Right lobe of liver (tissue), 6 donors: ENCODE data around the gene CATSPER3. TPM values are rescaled to one million over a fixed set of nuclear protein-coding genes. Genes with fewer than 3 reads are reported as not detected.

Source experiments
- ATAC-seq, 4 donors: fragments of 200-7000 bp; cut with Tn5 transposase; one replicate each; pipeline ENCODE4 v1.9.1; 2020; ENCODE audit warnings: mild to moderate bottlenecking in 4 of 4, moderate library complexity in 4 of 4
- DNase-seq, 3 donors: peaks; one replicate each; pipeline ENCODE4 v3.0.0-alpha.2; 2020
- H3K27ac ChIP-seq, 3 donors: fragments of 200-600 bp; one replicate each; pipeline ENCODE4 v1.8.0; 2022
- H3K27me3 ChIP-seq, 2 donors: fragments of 200-600 bp; one replicate each; pipeline ENCODE4 v1.8.0; 2022
- H3K36me3 ChIP-seq, 4 donors: fragments of 200-600 bp; sonication (generic) in 1 of 4; one replicate each; pipeline versions ENCODE4 v1.5.1 to v1.8.0; 2017 to 2022; ENCODE audit warnings: control low read depth in 1 of 4
- H3K4me1 ChIP-seq, 4 donors: fragments of 200-600 bp; sonication (generic) in 1 of 4; one replicate each; pipeline versions ENCODE4 v1.5.1 to v1.8.0; 2017 to 2022; ENCODE audit warnings: control low read depth in 1 of 4
- H3K4me3 ChIP-seq, 3 donors: fragments of 200-600 bp; one replicate each; pipeline ENCODE4 v1.8.0; 2022
- H3K9me3 ChIP-seq, 4 donors: fragments of 200-600 bp; sonication (generic) in 1 of 4; one replicate each; pipeline versions ENCODE4 v1.5.1 to v1.8.0; 2017 to 2022; ENCODE audit warnings: control low read depth in 1 of 4
- POLR2A ChIP-seq: fragments of 450-650 bp; IDR thresholded peaks from one replicate; pipeline ENCODE4 v1.6.1; 2017; ENCODE audit warnings: antibody characterized with exemption, mild to moderate bottlenecking
- WGBS: methylation state at CpG from one replicate; pipeline ENCODE4 v1.1.6; 2018; ENCODE audit warnings: low coverage, low lambda C conversion rate; ENCODE audit not compliant: insufficient coverage; ENCODE audit errors: missing lambda C conversion rate; 5-methylcytosine and 5-hydroxymethylcytosine counted together
- intact Hi-C, 2 donors: fragments of 100-400 bp; cut with DNase I; formaldehyde crosslinking; loops; one replicate each; pipeline versions ENCODE4 v1.11.2 to v1.14.1; 2022
- long read RNA-seq: library from polyadenylated mRNA; unstranded; transcript quantifications from one replicate; pipeline ENCODE4 v2.0.0, GENCODE V29; 2019
- total RNA-seq, 6 experiments: library from RNA; depleted of rRNA in 2 of 6; stranded (reverse); fragments of >200 nt in 2 of 6; fragmentation: NEBNext Ultra II Directional in 3 of 6; extraction: Animal tissue kit (Norgen Biotek cat#: 25700) in 3 of 6; gene quantifications; one replicate each; pipeline versions ENCODE4 v1.1.0 to v1.2.4, GENCODE V29; 2016 to 2023
- TF ChIP-seq, protein P1 (sequence below), 4 donors: fragments of 200-600 bp in 3 of 4; fragments of 450-650 bp in 1 of 4; IDR thresholded peaks; one replicate each; pipeline versions ENCODE4 v1.5.1 to v1.8.0; 2016 to 2022; ENCODE audit warnings: antibody characterized with exemption in 4 of 4, mild to moderate bottlenecking in 2 of 4
- donor health status: DM: no; HTN: yes; CAD: no.
- donor health status: DM: no; HTN: no; CAD: no.
- donor health status: DM: no; HTN: no; CAD: no.
- donor health status: DM: no; HTN: yes; CAD: no.
- donor health status: DM: no; HTN: yes; CAD: no.

The CATSPER3 gene
- total RNA-seq, result 1 to 10 TPM in 1 of 6 experiments, under 1 TPM in 3, not detected in 2; 0.29 to 1.1 (median 0.81) TPM
- long read RNA-seq, partial matches to known transcripts, result 0 of 2 reads
- long read RNA-seq, other reads (novel, unspliced or antisense), result 2 of 2 reads

- no peak for ATAC-seq
- H3K36me3 ChIP-seq, result no peaks in the 10 kb centered on the region
- TF ChIP-seq POLR2A, result no peak
- TF ChIP-seq, protein P1, sequence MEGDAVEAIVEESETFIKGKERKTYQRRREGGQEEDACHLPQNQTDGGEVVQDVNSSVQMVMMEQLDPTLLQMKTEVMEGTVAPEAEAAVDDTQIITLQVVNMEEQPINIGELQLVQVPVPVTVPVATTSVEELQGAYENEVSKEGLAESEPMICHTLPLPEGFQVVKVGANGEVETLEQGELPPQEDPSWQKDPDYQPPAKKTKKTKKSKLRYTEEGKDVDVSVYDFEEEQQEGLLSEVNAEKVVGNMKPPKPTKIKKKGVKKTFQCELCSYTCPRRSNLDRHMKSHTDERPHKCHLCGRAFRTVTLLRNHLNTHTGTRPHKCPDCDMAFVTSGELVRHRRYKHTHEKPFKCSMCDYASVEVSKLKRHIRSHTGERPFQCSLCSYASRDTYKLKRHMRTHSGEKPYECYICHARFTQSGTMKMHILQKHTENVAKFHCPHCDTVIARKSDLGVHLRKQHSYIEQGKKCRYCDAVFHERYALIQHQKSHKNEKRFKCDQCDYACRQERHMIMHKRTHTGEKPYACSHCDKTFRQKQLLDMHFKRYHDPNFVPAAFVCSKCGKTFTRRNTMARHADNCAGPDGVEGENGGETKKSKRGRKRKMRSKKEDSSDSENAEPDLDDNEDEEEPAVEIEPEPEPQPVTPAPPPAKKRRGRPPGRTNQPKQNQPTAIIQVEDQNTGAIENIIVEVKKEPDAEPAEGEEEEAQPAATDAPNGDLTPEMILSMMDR (IDR thresholded peaks at IDR 0.05), result no peak
- H3K27ac ChIP-seq, result no peak within 1 kb of the TSS
- H3K27me3 ChIP-seq, result no peaks in the 10 kb centered on the region
- no peaks in the 10 kb centered on the region for H3K9me3 ChIP-seq
- no peak within 1 kb of the TSS for H3K4me3 ChIP-seq
- intact Hi-C loops, result no loop called here
- no peak for DNase-seq
- WGBS, result 90% methylated on average over 2 of the region's 3 CpGs
- no peaks in the 10 kb centered on the region for H3K4me1 ChIP-seq
These were observed at the start of gene CATSPER3 for GRCh38 chr5:134967607-134968006. TSS of gene CATSPER3 (plus strand) at chr5:134967907. CDS start at chr5:134967992, 85 bp downstream.

DNA sequence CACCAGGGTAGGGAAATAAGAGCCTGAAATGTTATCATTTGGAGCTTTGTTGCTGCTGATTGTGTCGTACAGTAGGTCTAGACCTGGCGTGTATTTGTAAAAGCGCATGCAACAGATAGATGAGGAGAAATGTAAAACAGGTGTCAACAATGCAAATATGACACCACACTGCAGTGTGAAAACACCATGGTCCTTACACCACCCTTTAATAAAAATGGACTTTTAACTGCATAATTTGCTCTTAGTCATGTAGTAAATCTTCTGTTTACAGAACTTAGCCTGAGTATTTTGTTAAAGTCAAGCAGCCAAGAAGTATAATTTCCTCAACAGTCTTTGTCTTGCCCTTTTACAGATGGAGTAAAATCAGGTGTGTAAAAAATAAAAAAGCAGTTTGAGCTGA is 48.8 kb upstream of the CATSPER3 start:
- Histone ChIP-seq H3K4me3 (no peak overlapping the region), H3K27ac (no peak overlapping the region), H3K9me3 (no peaks in the 10 kb centered on the region), H3K36me3 (peaks cover 0 to 15% (median 0%) of the 10 kb centered on the region in 4 donors), H3K4me1 (peaks cover 0 to 14% (median 3%) of the 10 kb centered on the region in 4 donors), H3K27me3 (no peaks in the 10 kb centered on the region)
- intact Hi-C loops, result no loop called here
- no peak for ATAC-seq
- TF ChIP-seq POLR2A, result no peak
- TF ChIP-seq, protein P1 (IDR thresholded peaks at IDR 0.05), result no peak
- 100% methylated on average over 3 of the region's 3 CpGs for WGBS
- no peak for DNase-seq

DNA sequence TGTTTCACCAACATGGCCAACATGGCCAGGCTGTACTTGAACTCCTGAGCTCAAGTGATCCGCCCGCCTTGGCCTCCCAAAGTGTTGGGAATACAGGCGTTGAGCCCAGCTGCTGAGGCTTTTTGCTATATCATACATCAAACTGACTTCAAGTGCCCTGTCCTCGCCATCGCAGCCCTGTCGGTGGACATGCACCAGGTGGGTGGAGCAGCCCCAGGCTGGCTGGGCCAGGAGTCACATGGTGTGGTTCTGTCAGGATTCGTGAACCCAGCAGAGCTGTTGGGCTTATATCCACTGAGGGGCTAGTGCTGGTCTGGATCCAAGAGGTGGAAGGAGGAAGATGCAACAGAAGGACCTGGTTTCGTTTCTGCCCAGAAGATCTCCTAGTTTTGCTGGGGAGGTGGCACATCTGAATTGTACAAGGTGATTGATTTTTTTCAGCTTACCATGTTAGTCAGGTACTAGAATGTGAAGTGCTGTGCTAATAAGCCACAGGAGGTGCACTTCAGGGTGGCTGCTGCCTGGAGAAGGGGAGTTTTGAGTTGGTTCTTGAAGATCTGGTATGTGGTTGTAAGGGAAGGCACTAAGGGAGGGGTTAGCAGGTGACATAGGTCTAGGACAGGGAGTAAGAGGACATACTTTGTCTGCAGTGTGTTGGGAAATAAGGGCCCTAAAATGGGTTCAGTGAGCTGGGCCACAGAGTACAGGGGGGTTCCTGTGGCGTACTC is 46.7 kb upstream of the CATSPER3 start:
- WGBS, result 100% methylated on average over 2 of the region's 9 CpGs
- ATAC-seq, result no peak
- intact Hi-C loops, result no loop called here

GRCh38 chr5:134932508-134932907 is 35.2 kb upstream of the CATSPER3 start:
- H3K4me3 ChIP-seq, result no peak overlapping the region
- no peaks in the 10 kb centered on the region for H3K27me3 ChIP-seq
- no peak for DNase-seq
- 100% methylated on average over 3 of the region's 3 CpGs for WGBS
- ATAC-seq, result no peak
- intact Hi-C loops, result no loop called here
- H3K27ac ChIP-seq, result no peak overlapping the region
- H3K4me1 ChIP-seq, result no peaks in the 10 kb centered on the region
- TF ChIP-seq, protein P1 (IDR thresholded peaks at IDR 0.05), result no peak
- no peak for TF ChIP-seq POLR2A
- peaks cover 0 to 6% (median 0%) of the 10 kb centered on the region in 4 donors for H3K36me3 ChIP-seq
- no peaks in the 10 kb centered on the region for H3K9me3 ChIP-seq

More for the DNA sequence above, 46.7 kb upstream of the CATSPER3 start:
- no peak overlapping the region for H3K27ac ChIP-seq
- peaks cover 0 to 14% (median 3%) of the 10 kb centered on the region in 4 donors for H3K4me1 ChIP-seq
- no peak overlapping the region for H3K4me3 ChIP-seq
- no peaks in the 10 kb centered on the region for H3K9me3 ChIP-seq
- no peak for TF ChIP-seq POLR2A
- TF ChIP-seq, protein P1 (IDR thresholded peaks at IDR 0.05), result no peak
- no peaks in the 10 kb centered on the region for H3K27me3 ChIP-seq
- DNase-seq, result no peak
- peaks cover 0 to 5% (median 0%) of the 10 kb centered on the region in 4 donors for H3K36me3 ChIP-seq
